ENCODE results near the gene KTN1. TPM values are rescaled to one million over a fixed set of nuclear protein-coding genes. Genes with fewer than 3 reads are reported as not detected.

Gene KTN1
- total RNA-seq, 1 experiment from 2014 or later = 125 TPM

DNA sequence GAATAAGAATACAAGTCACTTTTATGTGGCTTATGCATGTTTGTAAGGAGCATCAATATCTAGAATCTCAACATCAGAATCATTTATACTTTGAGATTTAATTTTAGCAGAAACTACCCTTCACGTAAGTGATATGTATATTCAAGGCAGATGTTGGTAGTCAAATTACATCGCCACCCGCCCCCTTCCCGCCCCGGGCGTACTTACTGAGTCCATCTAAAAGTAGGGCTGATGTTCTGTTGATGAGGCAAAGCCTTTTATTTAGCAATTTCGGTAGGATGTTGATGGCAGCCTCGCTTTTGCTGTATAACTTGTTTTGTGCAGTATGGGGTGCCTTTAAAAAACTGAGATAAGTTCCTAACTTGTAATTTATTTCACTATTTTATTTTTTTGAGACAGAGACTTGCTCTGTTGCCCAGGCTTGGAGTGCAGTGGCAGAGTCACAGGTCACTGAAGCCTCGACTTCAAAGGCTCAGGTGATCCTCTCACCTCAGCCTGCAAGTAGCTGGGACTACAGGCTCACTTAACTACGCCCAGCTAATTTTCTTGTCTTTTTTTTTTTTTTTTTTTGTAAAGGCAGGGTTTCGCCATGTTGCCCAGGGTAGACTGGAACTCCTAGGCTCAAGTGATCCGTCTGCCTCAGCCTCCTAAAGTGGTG, 30.8 kb downstream of the KTN1 start:
- TF ChIP-seq ESRRA (CRISPR knock-in tag; IDR thresholded peaks at IDR 0.05; ENCODE audit: borderline replicate concordance) (no peak), FOXP1 (CRISPR knock-in tag; IDR thresholded peaks at IDR 0.05; ENCODE audit: borderline replicate concordance) (no peak), SMAD3 (CRISPR knock-in tag; IDR thresholded peaks at IDR 0.05; ENCODE audit: borderline replicate concordance) (no peak), ZNF317 (CRISPR knock-in tag; IDR thresholded peaks at IDR 0.05; ENCODE audit: borderline replicate concordance, low read depth) (no peak), GABPB1 (CRISPR knock-in tag; IDR thresholded peaks at IDR 0.05) (no peak), TEAD1 (CRISPR knock-in tag; IDR thresholded peaks at IDR 0.05) (no peak)
- TF ChIP-seq, protein P1, sequence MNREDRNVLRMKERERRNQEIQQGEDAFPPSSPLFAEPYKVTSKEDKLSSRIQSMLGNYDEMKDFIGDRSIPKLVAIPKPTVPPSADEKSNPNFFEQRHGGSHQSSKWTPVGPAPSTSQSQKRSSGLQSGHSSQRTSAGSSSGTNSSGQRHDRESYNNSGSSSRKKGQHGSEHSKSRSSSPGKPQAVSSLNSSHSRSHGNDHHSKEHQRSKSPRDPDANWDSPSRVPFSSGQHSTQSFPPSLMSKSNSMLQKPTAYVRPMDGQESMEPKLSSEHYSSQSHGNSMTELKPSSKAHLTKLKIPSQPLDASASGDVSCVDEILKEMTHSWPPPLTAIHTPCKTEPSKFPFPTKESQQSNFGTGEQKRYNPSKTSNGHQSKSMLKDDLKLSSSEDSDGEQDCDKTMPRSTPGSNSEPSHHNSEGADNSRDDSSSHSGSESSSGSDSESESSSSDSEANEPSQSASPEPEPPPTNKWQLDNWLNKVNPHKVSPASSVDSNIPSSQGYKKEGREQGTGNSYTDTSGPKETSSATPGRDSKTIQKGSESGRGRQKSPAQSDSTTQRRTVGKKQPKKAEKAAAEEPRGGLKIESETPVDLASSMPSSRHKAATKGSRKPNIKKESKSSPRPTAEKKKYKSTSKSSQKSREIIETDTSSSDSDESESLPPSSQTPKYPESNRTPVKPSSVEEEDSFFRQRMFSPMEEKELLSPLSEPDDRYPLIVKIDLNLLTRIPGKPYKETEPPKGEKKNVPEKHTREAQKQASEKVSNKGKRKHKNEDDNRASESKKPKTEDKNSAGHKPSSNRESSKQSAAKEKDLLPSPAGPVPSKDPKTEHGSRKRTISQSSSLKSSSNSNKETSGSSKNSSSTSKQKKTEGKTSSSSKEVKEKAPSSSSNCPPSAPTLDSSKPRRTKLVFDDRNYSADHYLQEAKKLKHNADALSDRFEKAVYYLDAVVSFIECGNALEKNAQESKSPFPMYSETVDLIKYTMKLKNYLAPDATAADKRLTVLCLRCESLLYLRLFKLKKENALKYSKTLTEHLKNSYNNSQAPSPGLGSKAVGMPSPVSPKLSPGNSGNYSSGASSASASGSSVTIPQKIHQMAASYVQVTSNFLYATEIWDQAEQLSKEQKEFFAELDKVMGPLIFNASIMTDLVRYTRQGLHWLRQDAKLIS (CRISPR knock-in tag; IDR thresholded peaks at IDR 0.05; ENCODE audit: borderline replicate concordance) = no peak
- TF ChIP-seq, protein P2, sequence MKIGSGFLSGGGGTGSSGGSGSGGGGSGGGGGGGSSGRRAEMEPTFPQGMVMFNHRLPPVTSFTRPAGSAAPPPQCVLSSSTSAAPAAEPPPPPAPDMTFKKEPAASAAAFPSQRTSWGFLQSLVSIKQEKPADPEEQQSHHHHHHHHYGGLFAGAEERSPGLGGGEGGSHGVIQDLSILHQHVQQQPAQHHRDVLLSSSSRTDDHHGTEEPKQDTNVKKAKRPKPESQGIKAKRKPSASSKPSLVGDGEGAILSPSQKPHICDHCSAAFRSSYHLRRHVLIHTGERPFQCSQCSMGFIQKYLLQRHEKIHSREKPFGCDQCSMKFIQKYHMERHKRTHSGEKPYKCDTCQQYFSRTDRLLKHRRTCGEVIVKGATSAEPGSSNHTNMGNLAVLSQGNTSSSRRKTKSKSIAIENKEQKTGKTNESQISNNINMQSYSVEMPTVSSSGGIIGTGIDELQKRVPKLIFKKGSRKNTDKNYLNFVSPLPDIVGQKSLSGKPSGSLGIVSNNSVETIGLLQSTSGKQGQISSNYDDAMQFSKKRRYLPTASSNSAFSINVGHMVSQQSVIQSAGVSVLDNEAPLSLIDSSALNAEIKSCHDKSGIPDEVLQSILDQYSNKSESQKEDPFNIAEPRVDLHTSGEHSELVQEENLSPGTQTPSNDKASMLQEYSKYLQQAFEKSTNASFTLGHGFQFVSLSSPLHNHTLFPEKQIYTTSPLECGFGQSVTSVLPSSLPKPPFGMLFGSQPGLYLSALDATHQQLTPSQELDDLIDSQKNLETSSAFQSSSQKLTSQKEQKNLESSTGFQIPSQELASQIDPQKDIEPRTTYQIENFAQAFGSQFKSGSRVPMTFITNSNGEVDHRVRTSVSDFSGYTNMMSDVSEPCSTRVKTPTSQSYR (CRISPR knock-in tag; IDR thresholded peaks at IDR 0.05) = no peak
- ATAC-seq = peak; percentile 60
- ChIA-PET CTCF (interaction anchor here (1.0 kb wide), 1 partner anchor 194 kb away, joined by 3 read pairs; no protein-coding TSS in a partner anchor), POLR2A (no interaction called here)
- Mint-ChIP-seq H3K36me3 (peaks cover 31% of the 10 kb centered on the region), H3K27ac (no peak overlapping the region), H3K27me3 (ENCODE audit: low read depth) (no peaks in the 10 kb centered on the region), H3K4me3 (no peak overlapping the region), H3K4me1 (peaks cover 50% of the 10 kb centered on the region), H3K9me3 (no peaks in the 10 kb centered on the region)
- DNase-seq (ENCODE audit: low spot score) = peak; percentile 27

DNA sequence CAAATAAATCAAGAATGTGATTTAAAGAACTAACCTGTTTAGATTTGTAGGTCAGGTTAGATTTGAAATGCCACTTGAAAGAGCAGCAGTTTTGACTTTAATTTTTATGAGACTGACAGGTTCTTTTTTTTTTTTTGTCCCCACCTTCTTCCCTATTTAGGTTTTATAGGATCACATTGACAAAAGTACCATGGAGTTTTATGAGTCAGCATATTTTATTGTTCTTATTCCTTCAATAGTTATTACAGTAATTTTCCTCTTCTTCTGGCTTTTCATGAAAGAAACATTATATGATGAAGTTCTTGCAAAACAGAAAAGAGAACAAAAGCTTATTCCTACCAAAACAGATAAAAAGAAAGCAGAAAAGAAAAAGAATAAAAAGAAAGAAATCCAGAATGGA, 31.9 kb downstream of the KTN1 start:
- ChIA-PET CTCF (no interaction called here), POLR2A (no interaction called here)
- Mint-ChIP-seq H3K27ac (peak overlapping the region; percentile 85), H3K4me1 (peaks cover 42% of the 10 kb centered on the region), H3K27me3 (ENCODE audit: low read depth) (no peaks in the 10 kb centered on the region), H3K4me3 (no peak overlapping the region), H3K36me3 (peaks cover 41% of the 10 kb centered on the region), H3K9me3 (no peaks in the 10 kb centered on the region)
- ATAC-seq (no peak), DNase-seq (ENCODE audit: low spot score) (no peak)
- TF ChIP-seq SP1 (CRISPR knock-in tag; conservative IDR thresholded peaks at IDR 0.05) (no peak), ZBTB21 (CRISPR knock-in tag; IDR thresholded peaks at IDR 0.05; ENCODE audit: borderline replicate concordance) (no peak), MYBL2 (CRISPR knock-in tag; IDR thresholded peaks at IDR 0.05) (no peak), ZNF317 (CRISPR knock-in tag; IDR thresholded peaks at IDR 0.05; ENCODE audit: borderline replicate concordance, low read depth) (no peak), ZNF416 (CRISPR knock-in tag; IDR thresholded peaks at IDR 0.05) (no peak), GRHL2 (CRISPR knock-in tag; IDR thresholded peaks at IDR 0.05; ENCODE audit: insufficient replicate concordance, severe bottlenecking) (no peak), ESRRA (CRISPR knock-in tag; IDR thresholded peaks at IDR 0.05; ENCODE audit: borderline replicate concordance) (no peak), CREB1 (CRISPR knock-in tag; IDR thresholded peaks at IDR 0.05) (no peak)
- TF ChIP-seq, protein P3, sequence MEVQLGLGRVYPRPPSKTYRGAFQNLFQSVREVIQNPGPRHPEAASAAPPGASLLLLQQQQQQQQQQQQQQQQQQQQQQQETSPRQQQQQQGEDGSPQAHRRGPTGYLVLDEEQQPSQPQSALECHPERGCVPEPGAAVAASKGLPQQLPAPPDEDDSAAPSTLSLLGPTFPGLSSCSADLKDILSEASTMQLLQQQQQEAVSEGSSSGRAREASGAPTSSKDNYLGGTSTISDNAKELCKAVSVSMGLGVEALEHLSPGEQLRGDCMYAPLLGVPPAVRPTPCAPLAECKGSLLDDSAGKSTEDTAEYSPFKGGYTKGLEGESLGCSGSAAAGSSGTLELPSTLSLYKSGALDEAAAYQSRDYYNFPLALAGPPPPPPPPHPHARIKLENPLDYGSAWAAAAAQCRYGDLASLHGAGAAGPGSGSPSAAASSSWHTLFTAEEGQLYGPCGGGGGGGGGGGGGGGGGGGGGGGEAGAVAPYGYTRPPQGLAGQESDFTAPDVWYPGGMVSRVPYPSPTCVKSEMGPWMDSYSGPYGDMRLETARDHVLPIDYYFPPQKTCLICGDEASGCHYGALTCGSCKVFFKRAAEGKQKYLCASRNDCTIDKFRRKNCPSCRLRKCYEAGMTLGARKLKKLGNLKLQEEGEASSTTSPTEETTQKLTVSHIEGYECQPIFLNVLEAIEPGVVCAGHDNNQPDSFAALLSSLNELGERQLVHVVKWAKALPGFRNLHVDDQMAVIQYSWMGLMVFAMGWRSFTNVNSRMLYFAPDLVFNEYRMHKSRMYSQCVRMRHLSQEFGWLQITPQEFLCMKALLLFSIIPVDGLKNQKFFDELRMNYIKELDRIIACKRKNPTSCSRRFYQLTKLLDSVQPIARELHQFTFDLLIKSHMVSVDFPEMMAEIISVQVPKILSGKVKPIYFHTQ (CRISPR knock-in tag; IDR thresholded peaks at IDR 0.05) = no peak
- TF ChIP-seq, protein P4, sequence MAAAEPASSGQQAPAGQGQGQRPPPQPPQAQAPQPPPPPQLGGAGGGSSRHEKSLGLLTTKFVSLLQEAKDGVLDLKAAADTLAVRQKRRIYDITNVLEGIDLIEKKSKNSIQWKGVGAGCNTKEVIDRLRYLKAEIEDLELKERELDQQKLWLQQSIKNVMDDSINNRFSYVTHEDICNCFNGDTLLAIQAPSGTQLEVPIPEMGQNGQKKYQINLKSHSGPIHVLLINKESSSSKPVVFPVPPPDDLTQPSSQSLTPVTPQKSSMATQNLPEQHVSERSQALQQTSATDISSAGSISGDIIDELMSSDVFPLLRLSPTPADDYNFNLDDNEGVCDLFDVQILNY (CRISPR knock-in tag; IDR thresholded peaks at IDR 0.05) = no peak
- TF ChIP-seq, protein P5, sequence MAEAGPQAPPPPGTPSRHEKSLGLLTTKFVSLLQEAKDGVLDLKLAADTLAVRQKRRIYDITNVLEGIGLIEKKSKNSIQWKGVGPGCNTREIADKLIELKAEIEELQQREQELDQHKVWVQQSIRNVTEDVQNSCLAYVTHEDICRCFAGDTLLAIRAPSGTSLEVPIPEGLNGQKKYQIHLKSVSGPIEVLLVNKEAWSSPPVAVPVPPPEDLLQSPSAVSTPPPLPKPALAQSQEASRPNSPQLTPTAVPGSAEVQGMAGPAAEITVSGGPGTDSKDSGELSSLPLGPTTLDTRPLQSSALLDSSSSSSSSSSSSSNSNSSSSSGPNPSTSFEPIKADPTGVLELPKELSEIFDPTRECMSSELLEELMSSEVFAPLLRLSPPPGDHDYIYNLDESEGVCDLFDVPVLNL (CRISPR knock-in tag; IDR thresholded peaks at IDR 0.05; ENCODE audit: borderline replicate concordance, low read depth) = no peak
- TF ChIP-seq, protein P6, sequence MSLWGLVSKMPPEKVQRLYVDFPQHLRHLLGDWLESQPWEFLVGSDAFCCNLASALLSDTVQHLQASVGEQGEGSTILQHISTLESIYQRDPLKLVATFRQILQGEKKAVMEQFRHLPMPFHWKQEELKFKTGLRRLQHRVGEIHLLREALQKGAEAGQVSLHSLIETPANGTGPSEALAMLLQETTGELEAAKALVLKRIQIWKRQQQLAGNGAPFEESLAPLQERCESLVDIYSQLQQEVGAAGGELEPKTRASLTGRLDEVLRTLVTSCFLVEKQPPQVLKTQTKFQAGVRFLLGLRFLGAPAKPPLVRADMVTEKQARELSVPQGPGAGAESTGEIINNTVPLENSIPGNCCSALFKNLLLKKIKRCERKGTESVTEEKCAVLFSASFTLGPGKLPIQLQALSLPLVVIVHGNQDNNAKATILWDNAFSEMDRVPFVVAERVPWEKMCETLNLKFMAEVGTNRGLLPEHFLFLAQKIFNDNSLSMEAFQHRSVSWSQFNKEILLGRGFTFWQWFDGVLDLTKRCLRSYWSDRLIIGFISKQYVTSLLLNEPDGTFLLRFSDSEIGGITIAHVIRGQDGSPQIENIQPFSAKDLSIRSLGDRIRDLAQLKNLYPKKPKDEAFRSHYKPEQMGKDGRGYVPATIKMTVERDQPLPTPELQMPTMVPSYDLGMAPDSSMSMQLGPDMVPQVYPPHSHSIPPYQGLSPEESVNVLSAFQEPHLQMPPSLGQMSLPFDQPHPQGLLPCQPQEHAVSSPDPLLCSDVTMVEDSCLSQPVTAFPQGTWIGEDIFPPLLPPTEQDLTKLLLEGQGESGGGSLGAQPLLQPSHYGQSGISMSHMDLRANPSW (CRISPR knock-in tag; conservative IDR thresholded peaks at IDR 0.05; ENCODE audit: low read depth) = no peak
- TF ChIP-seq, protein P7, sequence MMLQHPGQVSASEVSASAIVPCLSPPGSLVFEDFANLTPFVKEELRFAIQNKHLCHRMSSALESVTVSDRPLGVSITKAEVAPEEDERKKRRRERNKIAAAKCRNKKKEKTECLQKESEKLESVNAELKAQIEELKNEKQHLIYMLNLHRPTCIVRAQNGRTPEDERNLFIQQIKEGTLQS (CRISPR knock-in tag; conservative IDR thresholded peaks at IDR 0.05) = no peak
